Measurements from ENCODE around the gene PADI4. TPM values are rescaled to one million over a fixed set of nuclear protein-coding genes. Genes with fewer than 3 reads are reported as not detected.

PADI4 gene
- total RNA-seq, 1 donor: 8.2 TPM

GRCh38 chr1:17277511-17278159, 30.4 kb upstream of the PADI4 start:
- no peaks in the 10 kb centered on the region for H3K27me3 ChIP-seq (ENCODE audit: insufficient read depth, low read length)
- no peaks in the 10 kb centered on the region for H3K9me3 ChIP-seq (ENCODE audit: low read depth, low read length)
- no peak overlapping the region for H3K4me3 ChIP-seq (ENCODE audit: low read length)
- H3K4me1 ChIP-seq (ENCODE audit: insufficient read depth, low read length): peaks cover 42% of the 10 kb centered on the region

- no peaks in the 10 kb centered on the region for H3K27me3 ChIP-seq (ENCODE audit: insufficient read depth, low read length)
- no peak overlapping the region for H3K4me3 ChIP-seq (ENCODE audit: low read length)
- H3K4me1 ChIP-seq (ENCODE audit: insufficient read depth, low read length): peaks cover 58% of the 10 kb centered on the region
- H3K9me3 ChIP-seq (ENCODE audit: low read depth, low read length): no peaks in the 10 kb centered on the region
Observed at GRCh38 chr1:17278996-17279830, 28.8 kb upstream of the PADI4 start.

- H3K9me3 ChIP-seq (ENCODE audit: low read depth, low read length): no peaks in the 10 kb centered on the region
- no peaks in the 10 kb centered on the region for H3K27me3 ChIP-seq (ENCODE audit: insufficient read depth, low read length)
- H3K4me3 ChIP-seq (ENCODE audit: low read length): no peak overlapping the region
- H3K4me1 ChIP-seq (ENCODE audit: insufficient read depth, low read length): peaks cover 70% of the 10 kb centered on the region
Observed at GRCh38 chr1:17280436-17280835, 27.6 kb upstream of the PADI4 start.

- no peak overlapping the region for H3K4me3 ChIP-seq (ENCODE audit: low read length)
- peaks cover 73% of the 10 kb centered on the region for H3K4me1 ChIP-seq (ENCODE audit: insufficient read depth, low read length)
- no peaks in the 10 kb centered on the region for H3K9me3 ChIP-seq (ENCODE audit: low read depth, low read length)
- H3K27me3 ChIP-seq (ENCODE audit: insufficient read depth, low read length): no peaks in the 10 kb centered on the region
Observed at GRCh38 chr1:17280894-17281293, 27.1 kb upstream of the PADI4 start.

- Histone ChIP-seq H3K4me1 (ENCODE audit: insufficient read depth, low read length) (peaks cover 73% of the 10 kb centered on the region), H3K4me3 (ENCODE audit: low read length) (no peak overlapping the region), H3K27me3 (ENCODE audit: insufficient read depth, low read length) (no peaks in the 10 kb centered on the region), H3K9me3 (ENCODE audit: low read depth, low read length) (no peaks in the 10 kb centered on the region)
Observed at GRCh38 chr1:17281775-17282181, 26.2 kb upstream of the PADI4 start.

GRCh38 chr1:17282836-17283235, 25.2 kb upstream of the PADI4 start:
- H3K27me3 ChIP-seq (ENCODE audit: insufficient read depth, low read length): no peaks in the 10 kb centered on the region
- no peaks in the 10 kb centered on the region for H3K9me3 ChIP-seq (ENCODE audit: low read depth, low read length)
- H3K4me1 ChIP-seq (ENCODE audit: insufficient read depth, low read length): peaks cover 81% of the 10 kb centered on the region
- no peak overlapping the region for H3K4me3 ChIP-seq (ENCODE audit: low read length)

GRCh38 chr1:17286646-17287045, 21.4 kb upstream of the PADI4 start:
- Histone ChIP-seq H3K4me3 (ENCODE audit: low read length) (no peak overlapping the region), H3K4me1 (ENCODE audit: insufficient read depth, low read length) (peaks cover 64% of the 10 kb centered on the region)

GRCh38 chr1:17287130-17287776, 20.7 kb upstream of the PADI4 start:
- H3K4me3 ChIP-seq (ENCODE audit: low read length): no peak overlapping the region
- no peaks in the 10 kb centered on the region for H3K27me3 ChIP-seq (ENCODE audit: insufficient read depth, low read length)
- H3K4me1 ChIP-seq (ENCODE audit: insufficient read depth, low read length): peaks cover 58% of the 10 kb centered on the region
- no peaks in the 10 kb centered on the region for H3K9me3 ChIP-seq (ENCODE audit: low read depth, low read length)

More at GRCh38 chr1:17286646-17287045, 21.4 kb upstream of the PADI4 start:
- Histone ChIP-seq H3K9me3 (ENCODE audit: low read depth, low read length) (no peaks in the 10 kb centered on the region), H3K27me3 (ENCODE audit: insufficient read depth, low read length) (no peaks in the 10 kb centered on the region)

- Histone ChIP-seq H3K4me1 (ENCODE audit: insufficient read depth, low read length) (peaks cover 34% of the 10 kb centered on the region), H3K9me3 (ENCODE audit: low read depth, low read length) (no peaks in the 10 kb centered on the region), H3K27me3 (ENCODE audit: insufficient read depth, low read length) (peaks cover 2% of the 10 kb centered on the region), H3K4me3 (ENCODE audit: low read length) (no peak overlapping the region)
Observed at GRCh38 chr1:17289721-17290120, 18.3 kb upstream of the PADI4 start.

- Histone ChIP-seq H3K27me3 (ENCODE audit: insufficient read depth, low read length) (peaks cover 2% of the 10 kb centered on the region), H3K9me3 (ENCODE audit: low read depth, low read length) (no peaks in the 10 kb centered on the region), H3K4me1 (ENCODE audit: insufficient read depth, low read length) (peaks cover 26% of the 10 kb centered on the region), H3K4me3 (ENCODE audit: low read length) (no peak overlapping the region)
Observed at GRCh38 chr1:17290553-17290952, 17.4 kb upstream of the PADI4 start.

GRCh38 chr1:17292299-17293160, 15.5 kb upstream of the PADI4 start:
- Histone ChIP-seq H3K9me3 (ENCODE audit: low read depth, low read length) (no peaks in the 10 kb centered on the region), H3K27me3 (ENCODE audit: insufficient read depth, low read length) (peaks cover 2% of the 10 kb centered on the region), H3K4me1 (ENCODE audit: insufficient read depth, low read length) (peaks cover 6% of the 10 kb centered on the region), H3K4me3 (ENCODE audit: low read length) (no peak overlapping the region)

GRCh38 chr1:17293681-17294425, 14.1 kb upstream of the PADI4 start:
- Histone ChIP-seq H3K9me3 (ENCODE audit: low read depth, low read length) (no peaks in the 10 kb centered on the region), H3K4me3 (ENCODE audit: low read length) (no peak overlapping the region), H3K4me1 (ENCODE audit: insufficient read depth, low read length) (no peaks in the 10 kb centered on the region), H3K27me3 (ENCODE audit: insufficient read depth, low read length) (peaks cover 2% of the 10 kb centered on the region)

- Histone ChIP-seq H3K9me3 (ENCODE audit: low read depth, low read length) (no peaks in the 10 kb centered on the region), H3K4me3 (ENCODE audit: low read length) (no peak overlapping the region), H3K27me3 (ENCODE audit: insufficient read depth, low read length) (peaks cover 2% of the 10 kb centered on the region), H3K4me1 (ENCODE audit: insufficient read depth, low read length) (no peaks in the 10 kb centered on the region)
Observed at GRCh38 chr1:17295292-17295691, 12.7 kb upstream of the PADI4 start.

GRCh38 chr1:17296086-17296485, 11.9 kb upstream of the PADI4 start:
- H3K4me3 ChIP-seq (ENCODE audit: low read length): no peak overlapping the region
- H3K4me1 ChIP-seq (ENCODE audit: insufficient read depth, low read length): no peaks in the 10 kb centered on the region
- H3K9me3 ChIP-seq (ENCODE audit: low read depth, low read length): no peaks in the 10 kb centered on the region
- H3K27me3 ChIP-seq (ENCODE audit: insufficient read depth, low read length): peaks cover 2% of the 10 kb centered on the region

Data from mononuclear cell (primary cell).